Activated T-helper 2 cell treated with anti-CD3 and anti-CD28 coated beads, Interferon-gamma antibody, Interleukin-2, Interleukin-4, amounts not matched to agents 10 μg/mL and 5 μg/mL and 100 μg/mL, durations not matched to agents 14 hours and 24 hours and 36 hours (primary cell): ENCODE data around the gene TFCP2. TPM values are rescaled to one million over a fixed set of nuclear protein-coding genes. Genes with fewer than 3 reads are reported as not detected.
"Not testable (repeated sequence)": the region's sequence is repeated elsewhere in the genome, so short reads cannot be mapped to it uniquely, and the experiment has no call there.

Experiments
- DNase-seq: peaks from one replicate; pipeline ENCODE4 v3.0.0; 2021; ENCODE audit warnings: low spot score
- H3K27ac Mint-ChIP-seq: one replicate; pipeline ENCODE4 v1.8.0; 2021; ENCODE audit warnings: mixed read lengths
- H3K27me3 Mint-ChIP-seq: one replicate; pipeline ENCODE4 v1.8.0; 2021; ENCODE audit warnings: low read depth, mixed read lengths
- H3K36me3 Mint-ChIP-seq: one replicate; pipeline ENCODE4 v1.8.0; 2021; ENCODE audit warnings: low read depth, mixed read lengths
- H3K4me1 Mint-ChIP-seq: one replicate; pipeline ENCODE4 v1.8.0; 2021; ENCODE audit warnings: low read depth, mixed read lengths
- H3K4me3 Mint-ChIP-seq: one replicate; pipeline ENCODE4 v1.8.0; 2021; ENCODE audit warnings: low read depth, mild to moderate bottlenecking, moderate library complexity, mixed read lengths
- H3K9me3 Mint-ChIP-seq: one replicate; pipeline ENCODE4 v1.8.0; 2021; ENCODE audit warnings: mixed read lengths
- intact Hi-C: fragments of 100-400 bp; cut with micrococcal nuclease; formaldehyde crosslinking; loops from one replicate; pipeline ENCODE4 v1.15.1; 2023
- total RNA-seq: library from RNA; stranded (reverse); gene quantifications from 2 replicates; pipeline ENCODE4 v1.2.3, GENCODE V29; 2022

The TFCP2 gene, protein sequence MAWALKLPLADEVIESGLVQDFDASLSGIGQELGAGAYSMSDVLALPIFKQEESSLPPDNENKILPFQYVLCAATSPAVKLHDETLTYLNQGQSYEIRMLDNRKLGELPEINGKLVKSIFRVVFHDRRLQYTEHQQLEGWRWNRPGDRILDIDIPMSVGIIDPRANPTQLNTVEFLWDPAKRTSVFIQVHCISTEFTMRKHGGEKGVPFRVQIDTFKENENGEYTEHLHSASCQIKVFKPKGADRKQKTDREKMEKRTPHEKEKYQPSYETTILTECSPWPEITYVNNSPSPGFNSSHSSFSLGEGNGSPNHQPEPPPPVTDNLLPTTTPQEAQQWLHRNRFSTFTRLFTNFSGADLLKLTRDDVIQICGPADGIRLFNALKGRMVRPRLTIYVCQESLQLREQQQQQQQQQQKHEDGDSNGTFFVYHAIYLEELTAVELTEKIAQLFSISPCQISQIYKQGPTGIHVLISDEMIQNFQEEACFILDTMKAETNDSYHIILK
- 42.2 and 44.2 TPM in 2 replicates for total RNA-seq

DNA sequence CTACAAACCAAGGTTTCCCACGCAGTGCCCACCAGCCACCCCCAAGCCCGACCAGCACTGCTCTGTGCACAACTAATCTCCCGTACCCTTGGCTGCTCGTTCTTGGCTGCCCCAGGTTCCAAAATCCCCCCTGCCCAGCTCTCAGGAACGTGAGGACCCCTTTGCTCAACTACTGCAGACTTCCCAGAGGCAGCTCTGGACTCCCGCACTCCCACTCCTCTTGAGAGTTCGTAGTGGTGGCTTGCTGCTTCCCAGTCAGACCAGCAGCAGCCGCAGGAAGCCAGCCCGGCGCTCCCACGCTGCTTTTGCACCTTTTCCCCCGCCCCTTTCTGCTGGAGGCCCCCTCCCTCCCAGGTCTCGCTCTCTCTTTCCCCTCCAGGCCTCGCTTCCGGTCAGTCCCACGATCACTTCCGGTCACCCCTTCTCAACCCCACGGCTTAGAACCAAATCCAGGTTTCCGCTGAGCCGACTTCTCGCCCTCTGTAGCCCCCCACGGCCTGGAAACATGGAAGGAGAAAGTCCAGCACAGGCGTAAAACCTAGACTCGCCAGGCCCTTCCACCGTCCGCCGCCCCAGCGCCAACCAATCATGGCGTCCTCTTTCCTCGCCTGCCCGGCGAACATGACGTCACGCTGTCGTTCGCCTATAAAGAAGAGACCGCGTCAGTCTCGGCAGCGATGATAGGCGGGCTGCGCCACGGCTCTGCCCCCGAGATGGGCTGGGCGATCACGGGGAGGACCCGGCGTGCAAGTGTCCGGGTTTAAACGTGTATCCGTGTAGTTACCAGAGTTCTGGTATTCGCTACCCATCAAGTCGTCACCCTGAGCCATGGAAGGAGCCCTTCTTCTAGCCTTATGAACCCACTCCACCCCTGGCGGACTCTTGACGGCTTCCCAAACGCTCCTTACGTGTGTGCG is at the start of gene TFCP2:
TFCP2 (minus strand) TSS at position 621 of the 917 bp plus-strand sequence. CDS start 713 bp downstream, outside the sequence.
- H3K27ac Mint-ChIP-seq: peak within 1 kb of the TSS; percentile 71
- H3K9me3 Mint-ChIP-seq: no peaks in the 10 kb centered on the region
- no peaks in the 10 kb centered on the region for H3K27me3 Mint-ChIP-seq
- H3K4me1 Mint-ChIP-seq: peaks cover 10% of the 10 kb centered on the region
- peak; percentile 93 for DNase-seq
- intact Hi-C loops: loop anchor here (2.0 to 5.0 kb wide), 3 partner anchors 46 to 90 kb away; partner anchors contain the start of genes CSRNP2, DAZAP2 and POU6F1
- H3K36me3 Mint-ChIP-seq: peaks cover 13% of the 10 kb centered on the region
- peak within 1 kb of the TSS; percentile 80 for H3K4me3 Mint-ChIP-seq

DNA sequence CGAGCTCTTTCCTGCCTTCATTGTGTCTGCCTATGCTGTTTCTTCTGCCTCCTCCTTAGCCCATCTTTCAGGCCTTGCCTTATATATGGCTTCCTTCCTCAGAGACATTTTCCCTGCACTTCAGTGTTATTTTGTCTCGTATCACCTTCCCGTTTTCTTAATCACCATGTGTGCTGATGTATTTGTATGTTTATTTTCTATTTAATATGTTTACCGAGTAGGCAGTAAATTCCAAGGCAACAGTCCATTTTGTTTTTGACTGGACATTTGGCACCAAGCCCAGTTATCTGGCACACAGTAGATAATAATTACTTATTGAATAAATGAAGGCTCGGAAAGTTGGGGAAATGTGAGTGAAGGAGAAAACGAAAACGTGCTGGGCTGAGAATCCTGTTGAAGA is 49.5 kb upstream of the TFCP2 start:
- intact Hi-C loops: no loop called here

DNA sequence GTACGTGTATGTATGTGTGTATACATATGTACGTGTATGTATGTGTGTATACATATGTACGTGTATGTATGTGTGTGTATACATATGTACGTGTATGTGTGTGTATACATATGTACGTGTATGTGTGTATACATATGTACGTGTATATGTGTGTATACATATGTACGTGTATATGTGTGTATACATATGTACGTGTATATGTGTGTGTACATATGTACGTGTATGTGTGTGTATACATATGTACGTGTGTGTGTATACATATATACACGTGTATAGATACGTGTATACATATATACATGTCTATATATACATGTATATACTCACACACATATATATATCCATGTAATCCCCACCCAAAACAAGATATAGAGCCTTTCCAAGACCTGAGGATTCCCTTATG is 46.9 kb upstream of the TFCP2 start:
- not testable (repeated sequence) for H3K36me3 Mint-ChIP-seq, H3K9me3 Mint-ChIP-seq
- intact Hi-C loops: loop anchor here (2.0 kb wide), 1 partner anchor 47 kb away; the partner anchor contains the start of gene TFCP2

More for the DNA sequence above, 49.5 kb upstream of the TFCP2 start:
- no peaks in the 10 kb centered on the region for H3K27me3 Mint-ChIP-seq
- no peak overlapping the region for H3K27ac Mint-ChIP-seq
- peaks cover 10% of the 10 kb centered on the region for H3K4me1 Mint-ChIP-seq
- H3K4me3 Mint-ChIP-seq: no peak overlapping the region
- no peaks in the 10 kb centered on the region for H3K9me3 Mint-ChIP-seq
- DNase-seq: no peak
- H3K36me3 Mint-ChIP-seq: no peaks in the 10 kb centered on the region

DNA sequence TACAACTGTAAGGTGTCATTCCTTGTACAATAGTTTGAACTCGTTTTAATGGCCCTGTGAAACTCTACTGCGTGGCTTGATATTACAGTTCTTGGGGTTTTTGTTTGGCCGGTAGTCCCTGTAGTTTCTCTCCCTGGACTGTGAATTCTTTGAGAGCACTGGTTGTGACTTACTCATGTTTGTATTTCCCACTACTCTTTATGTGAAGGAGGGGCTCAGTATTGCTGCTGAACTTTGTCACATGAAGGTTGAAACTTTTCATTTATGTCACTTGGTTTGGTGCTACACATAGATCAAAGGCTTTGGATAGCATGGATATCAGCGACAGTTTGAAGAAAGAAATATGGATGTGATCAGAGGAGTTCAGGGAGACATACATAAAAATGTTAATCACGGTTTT is 46.4 kb upstream of the TFCP2 start:
- intact Hi-C loops: loop anchor here (2.0 kb wide), 1 partner anchor 47 kb away; the partner anchor contains the start of gene TFCP2

More for the DNA sequence above, 46.9 kb upstream of the TFCP2 start:
- not testable (repeated sequence) for H3K27me3 Mint-ChIP-seq, H3K27ac Mint-ChIP-seq, H3K4me3 Mint-ChIP-seq, DNase-seq
- H3K4me1 Mint-ChIP-seq: peaks cover 13% of the 10 kb centered on the region

DNA sequence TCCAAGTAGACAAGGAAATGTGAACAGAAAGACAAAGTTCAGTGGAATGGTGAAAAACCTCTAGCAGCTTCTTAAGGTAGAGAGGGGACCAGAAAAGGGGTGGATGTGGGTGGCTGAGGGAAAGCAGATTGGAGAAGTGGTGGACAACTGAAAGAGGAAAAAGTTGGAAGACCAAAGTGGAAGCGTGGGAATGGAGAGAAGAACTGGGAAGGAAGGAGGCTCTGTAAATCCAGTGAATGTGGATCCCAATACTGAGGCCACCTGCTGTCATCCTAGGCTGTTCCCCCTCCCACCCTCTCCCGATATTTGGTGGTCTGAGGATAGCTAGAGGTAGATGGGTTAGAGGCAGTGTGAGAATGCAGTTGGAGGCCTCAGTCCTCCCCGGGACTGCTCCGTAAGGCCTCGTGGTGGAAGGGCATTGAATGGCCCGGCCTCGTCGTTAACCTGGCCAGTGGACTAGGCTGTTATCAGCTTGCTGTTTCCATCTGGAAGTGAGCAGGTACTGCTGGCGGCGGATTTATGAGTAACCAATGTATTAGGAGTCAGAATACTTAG is 45.7 kb upstream of the TFCP2 start:
- H3K27me3 Mint-ChIP-seq: no peaks in the 10 kb centered on the region

More for the DNA sequence above, 46.4 kb upstream of the TFCP2 start:
- Mint-ChIP-seq H3K27ac (peak overlapping the region; percentile 36), H3K4me1 (peaks cover 13% of the 10 kb centered on the region), H3K4me3 (peak overlapping the region; percentile 52), H3K27me3 (no peaks in the 10 kb centered on the region), H3K36me3 (peaks cover under 1% of the 10 kb centered on the region), H3K9me3 (no peaks in the 10 kb centered on the region)
- DNase-seq: no peak

DNA sequence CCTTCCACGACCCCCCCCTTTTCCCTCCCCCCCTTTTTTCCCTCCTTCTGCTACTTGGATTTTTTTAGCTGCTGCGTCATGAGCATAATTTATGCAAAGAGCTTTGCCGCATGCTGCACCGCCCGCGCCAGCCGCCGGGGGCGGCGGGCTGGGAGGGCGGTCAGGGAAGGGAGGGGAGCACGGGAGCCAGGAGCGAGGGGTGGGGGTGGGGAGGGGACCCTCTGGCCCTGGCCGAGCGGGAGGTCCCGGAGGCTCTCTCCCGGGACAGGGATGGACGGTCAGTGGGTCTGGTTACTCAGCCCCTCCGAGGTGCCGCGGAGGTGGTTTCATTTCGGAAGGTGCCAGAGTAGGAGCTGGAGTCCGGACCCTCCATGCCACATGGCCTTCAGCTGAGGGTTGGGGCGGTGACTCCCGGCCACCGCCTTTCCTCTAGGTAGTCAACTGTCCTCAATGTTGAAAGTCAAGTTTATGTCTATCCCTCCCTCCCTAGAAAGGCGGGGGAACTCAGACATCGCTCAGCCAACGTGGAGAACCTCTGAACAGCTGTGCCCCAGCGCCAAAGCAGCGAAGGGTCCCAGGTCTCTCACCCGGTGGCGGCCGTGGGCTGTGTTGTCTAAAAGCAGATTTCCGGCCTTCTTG is 45.2 kb upstream of the TFCP2 start, which contains the start of gene POU6F1:
POU6F1 (minus strand) TSS at position 95 of the 639 bp plus-strand sequence. CDS start 11,226 bp downstream, outside the sequence.
- intact Hi-C loops: loop anchor here (1.0 to 2.0 kb wide), 2 partner anchors 20 to 45 kb away; partner anchors contain the start of genes DAZAP2 and TFCP2
- H3K27ac Mint-ChIP-seq: peak within 1 kb of the TSS; percentile 71
- no peaks in the 10 kb centered on the region for H3K27me3 Mint-ChIP-seq
- H3K9me3 Mint-ChIP-seq: no peaks in the 10 kb centered on the region
- DNase-seq: peak; percentile 57
- peaks cover 3% of the 10 kb centered on the region for H3K36me3 Mint-ChIP-seq
- H3K4me3 Mint-ChIP-seq: peak within 1 kb of the TSS; percentile 71
- H3K4me1 Mint-ChIP-seq: peaks cover 13% of the 10 kb centered on the region

More for the DNA sequence above, 45.7 kb upstream of the TFCP2 start:
- no peak for DNase-seq
- peaks cover 13% of the 10 kb centered on the region for H3K4me1 Mint-ChIP-seq
- intact Hi-C loops: loop anchor here (1.0 to 2.0 kb wide), 2 partner anchors 20 to 46 kb away; partner anchors contain the start of genes DAZAP2 and TFCP2
- H3K4me3 Mint-ChIP-seq: peak overlapping the region; percentile 70
- no peaks in the 10 kb centered on the region for H3K9me3 Mint-ChIP-seq
- H3K27ac Mint-ChIP-seq: peak overlapping the region; percentile 70
- H3K36me3 Mint-ChIP-seq: peaks cover 3% of the 10 kb centered on the region

DNA sequence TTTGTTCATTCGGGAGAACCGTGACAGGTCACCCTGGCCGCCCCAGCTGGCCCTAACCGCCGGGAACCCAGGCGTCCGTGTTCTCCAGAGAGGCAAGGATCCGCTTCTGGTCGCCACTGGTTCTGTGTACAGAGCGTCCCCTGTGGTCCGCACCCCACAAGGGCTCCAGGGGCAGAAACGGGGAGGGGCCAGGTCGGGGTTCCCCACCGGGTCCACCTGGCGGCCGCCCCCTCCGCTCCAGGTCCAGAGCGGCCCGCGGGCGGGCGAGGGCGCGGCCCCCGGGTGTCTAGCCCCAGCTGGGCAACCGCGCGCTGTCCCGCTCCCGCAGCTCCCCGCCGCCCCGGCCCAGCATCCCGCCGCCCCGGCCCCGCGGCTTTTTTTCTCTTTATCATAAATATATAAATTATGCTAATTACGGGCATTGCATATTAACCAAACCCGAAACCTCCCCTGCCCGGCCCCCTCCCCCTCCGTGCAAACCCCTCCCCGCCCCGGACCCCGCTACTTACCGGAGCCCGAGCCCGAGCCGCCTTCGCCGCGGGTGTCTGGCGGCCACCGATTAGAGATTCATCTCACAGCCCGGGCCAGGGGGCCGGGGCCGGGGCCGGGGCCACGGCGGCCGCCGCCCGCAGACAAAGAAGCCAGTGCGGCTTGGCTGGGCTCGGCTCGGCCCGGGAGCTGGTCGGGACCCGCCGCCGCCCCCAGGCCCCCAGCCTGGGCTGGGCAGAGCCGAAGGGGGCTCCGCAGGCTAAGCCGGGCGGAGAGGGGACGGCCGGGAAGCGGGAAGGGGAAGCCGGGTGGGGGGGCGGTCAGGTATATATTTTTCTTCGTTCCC is 44.4 kb upstream of the TFCP2 start:
- Mint-ChIP-seq H3K27me3 (no peaks in the 10 kb centered on the region), H3K27ac (no peak overlapping the region), H3K4me1 (peaks cover 13% of the 10 kb centered on the region)

DNA sequence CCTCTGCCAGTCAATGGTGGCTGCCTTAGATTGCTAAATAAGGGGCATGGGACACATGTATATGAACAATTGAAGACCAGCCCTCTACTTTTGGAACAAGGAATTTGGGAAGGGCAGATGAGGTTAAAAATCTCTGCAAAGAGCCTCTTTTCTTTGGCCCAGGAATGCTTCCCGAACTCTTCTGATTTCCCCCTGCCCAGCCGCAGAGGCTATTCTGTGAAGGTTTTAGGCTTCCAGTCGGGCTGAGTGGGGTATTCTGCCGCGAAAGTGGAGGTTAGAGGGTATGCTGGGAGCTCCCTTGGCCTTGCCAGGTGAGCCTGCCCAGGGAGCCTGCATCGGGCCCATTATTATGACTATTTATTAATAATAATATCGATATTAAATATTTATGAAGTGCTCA is 43.7 kb upstream of the TFCP2 start:
- no peaks in the 10 kb centered on the region for H3K27me3 Mint-ChIP-seq
- no peaks in the 10 kb centered on the region for H3K9me3 Mint-ChIP-seq
- DNase-seq: no peak
- intact Hi-C loops: no loop called here
- no peak overlapping the region for H3K27ac Mint-ChIP-seq
- H3K4me3 Mint-ChIP-seq: peak overlapping the region; percentile 71
- peaks cover 3% of the 10 kb centered on the region for H3K36me3 Mint-ChIP-seq
- peaks cover 13% of the 10 kb centered on the region for H3K4me1 Mint-ChIP-seq

More for the DNA sequence above, 44.4 kb upstream of the TFCP2 start:
- intact Hi-C loops: no loop called here
- no peaks in the 10 kb centered on the region for H3K9me3 Mint-ChIP-seq
- H3K4me3 Mint-ChIP-seq: peak overlapping the region; percentile 71
- peak; percentile 19 for DNase-seq
- H3K36me3 Mint-ChIP-seq: peaks cover 3% of the 10 kb centered on the region

DNA sequence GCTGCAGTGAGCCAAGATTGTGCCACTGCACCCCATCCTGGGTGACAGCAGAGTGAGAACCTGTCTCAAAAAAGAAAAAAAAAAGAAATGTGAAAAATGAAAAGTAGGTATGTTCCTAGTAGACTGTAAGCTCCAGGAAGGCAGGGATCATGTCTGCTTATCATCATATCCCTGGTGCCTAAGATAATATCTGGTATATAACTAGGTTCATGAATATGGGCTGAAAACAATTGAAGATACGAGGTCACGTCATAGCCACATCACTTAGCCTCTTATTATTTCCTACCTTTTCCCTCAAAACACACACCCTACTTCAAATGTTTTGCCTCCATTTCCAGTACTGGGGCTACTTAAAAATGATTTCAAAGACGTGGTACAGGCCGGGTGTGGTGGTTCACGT is 42.0 kb upstream of the TFCP2 start:
- peaks cover 1% of the 10 kb centered on the region for H3K27me3 Mint-ChIP-seq
- intact Hi-C loops: no loop called here

DNA sequence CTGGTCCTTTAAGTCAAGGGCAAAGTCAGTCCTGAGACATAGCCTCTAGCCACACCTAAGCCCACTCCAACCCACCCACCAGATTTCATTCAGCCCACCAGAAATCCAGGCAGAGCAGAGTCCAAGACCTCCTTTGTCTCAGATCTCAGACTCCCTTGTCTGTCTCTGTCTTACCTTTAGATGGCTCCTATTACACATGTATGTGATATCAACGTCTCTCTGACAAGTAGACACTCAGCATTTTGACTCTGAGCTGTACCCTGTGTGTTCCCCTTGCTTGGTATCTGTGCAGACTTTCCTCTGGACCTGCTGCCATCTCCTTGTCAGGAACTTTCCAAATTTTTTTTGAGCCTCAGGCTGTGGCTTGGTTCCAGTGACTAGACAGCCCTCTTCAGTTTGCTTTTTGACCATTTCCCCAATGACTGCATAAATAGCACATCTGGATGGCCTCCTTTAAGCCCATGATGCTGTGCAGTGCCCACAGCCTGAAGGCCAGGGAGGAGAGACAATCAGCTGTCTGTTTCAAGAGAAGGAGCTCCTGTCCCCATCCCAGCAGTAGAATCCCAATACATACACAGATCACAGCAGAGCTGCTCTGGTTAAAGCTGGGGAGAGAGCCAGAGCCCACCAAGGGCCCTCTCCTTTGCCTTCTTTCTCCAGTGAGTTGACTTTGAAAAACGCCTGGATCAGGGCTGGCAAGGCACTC is 37.9 kb upstream of the TFCP2 start:
- H3K9me3 Mint-ChIP-seq: no peaks in the 10 kb centered on the region
- no peaks in the 10 kb centered on the region for H3K4me1 Mint-ChIP-seq
- H3K36me3 Mint-ChIP-seq: peaks cover 3% of the 10 kb centered on the region
- no peak overlapping the region for H3K4me3 Mint-ChIP-seq
- H3K27me3 Mint-ChIP-seq: peaks cover 1% of the 10 kb centered on the region
- no peak overlapping the region for H3K27ac Mint-ChIP-seq
- DNase-seq: no peak
- intact Hi-C loops: no loop called here

More for the DNA sequence above, 42.0 kb upstream of the TFCP2 start:
- Mint-ChIP-seq H3K27ac (no peak overlapping the region), H3K36me3 (peaks cover 3% of the 10 kb centered on the region), H3K4me1 (peaks cover 13% of the 10 kb centered on the region), H3K9me3 (no peaks in the 10 kb centered on the region), H3K4me3 (no peak overlapping the region)
- no peak for DNase-seq
